GM19452 (cell line): ENCODE results near the gene ZNF20.

Experiments used
- ATAC-seq: cut with Tn5 transposase; IDR thresholded peaks from one replicate; pipeline ENCODE4 v1.9.1; 2021; ENCODE audit not compliant: unreplicated experiment

Gene ZNF20

GRCh38 chr19:12139885-12140544 is at the start of gene ZNF20:
TSS of gene ZNF20 (minus strand) at chr19:12140350. CDS start at chr19:12140182, 168 bp downstream.
- ATAC-seq = peak; percentile 94

GRCh38 chr19:12187625-12188024 is 47.5 kb upstream of the ZNF20 start:
- no peak for ATAC-seq

- ATAC-seq = no peak
These were observed 40.2 kb upstream of the ZNF20 start for GRCh38 chr19:12180377-12180776.

- no peak for ATAC-seq
These were observed 26.5 kb upstream of the ZNF20 start for GRCh38 chr19:12166626-12167025.

GRCh38 chr19:12163826-12164225 is 23.7 kb upstream of the ZNF20 start:
- ATAC-seq = no peak

GRCh38 chr19:12162882-12163806 is 23.0 kb upstream of the ZNF20 start, which contains the start of gene ZNF136:
TSS of gene ZNF136 (plus strand) at chr19:12163096. CDS start at chr19:12163204, 108 bp downstream.
- ATAC-seq = peak; percentile 93

DNA sequence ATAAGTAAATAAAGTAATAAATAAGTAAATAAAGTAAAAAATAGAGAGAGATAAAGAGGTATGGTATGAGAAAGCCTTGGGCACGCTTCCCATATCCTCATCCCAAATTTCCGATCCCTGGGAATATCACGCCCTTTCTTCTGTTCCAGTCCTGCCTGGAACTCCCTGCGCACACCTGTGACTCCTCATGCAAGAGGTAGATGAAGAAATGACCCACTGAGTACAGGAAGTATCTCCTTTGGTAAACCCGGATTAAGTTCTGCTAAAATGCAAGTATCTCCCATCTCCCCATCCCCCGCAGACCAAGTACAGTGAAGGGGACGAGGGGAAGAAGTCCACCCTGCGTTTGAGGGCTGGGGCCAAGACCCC is 22.3 kb upstream of the ZNF20 start:
- no peak for ATAC-seq

DNA sequence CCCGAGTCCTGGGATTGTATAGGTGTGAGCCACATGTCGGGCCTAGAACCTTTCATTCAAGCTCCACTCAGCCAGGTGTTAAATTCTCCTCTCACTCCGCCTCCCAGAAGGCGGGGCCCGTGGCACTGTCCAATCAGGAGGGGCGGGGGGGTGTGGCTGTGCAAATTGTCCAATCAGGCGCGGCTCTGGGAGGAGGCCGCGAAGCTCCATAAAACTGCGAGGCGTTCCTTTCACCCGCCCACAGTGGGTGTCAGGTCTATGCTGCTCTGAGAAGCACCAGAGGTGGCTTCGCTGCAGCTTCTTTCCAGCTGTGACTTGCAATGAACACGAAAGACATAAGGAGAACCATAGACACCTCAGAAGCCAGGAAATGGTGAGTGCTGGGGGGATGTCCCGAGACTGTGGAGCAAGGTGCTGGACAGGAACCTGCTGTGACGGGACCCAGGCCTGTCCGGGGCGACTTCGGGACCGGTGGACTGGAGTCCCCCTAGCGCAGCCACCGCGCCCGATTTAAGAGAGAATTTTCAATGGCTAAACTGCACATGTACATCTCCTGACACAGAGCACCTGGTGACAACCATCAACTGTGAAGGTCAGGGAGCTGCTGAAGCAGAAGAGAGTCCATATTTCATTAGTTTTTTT is 19.7 kb upstream of the ZNF20 start:
- no peak for ATAC-seq

DNA sequence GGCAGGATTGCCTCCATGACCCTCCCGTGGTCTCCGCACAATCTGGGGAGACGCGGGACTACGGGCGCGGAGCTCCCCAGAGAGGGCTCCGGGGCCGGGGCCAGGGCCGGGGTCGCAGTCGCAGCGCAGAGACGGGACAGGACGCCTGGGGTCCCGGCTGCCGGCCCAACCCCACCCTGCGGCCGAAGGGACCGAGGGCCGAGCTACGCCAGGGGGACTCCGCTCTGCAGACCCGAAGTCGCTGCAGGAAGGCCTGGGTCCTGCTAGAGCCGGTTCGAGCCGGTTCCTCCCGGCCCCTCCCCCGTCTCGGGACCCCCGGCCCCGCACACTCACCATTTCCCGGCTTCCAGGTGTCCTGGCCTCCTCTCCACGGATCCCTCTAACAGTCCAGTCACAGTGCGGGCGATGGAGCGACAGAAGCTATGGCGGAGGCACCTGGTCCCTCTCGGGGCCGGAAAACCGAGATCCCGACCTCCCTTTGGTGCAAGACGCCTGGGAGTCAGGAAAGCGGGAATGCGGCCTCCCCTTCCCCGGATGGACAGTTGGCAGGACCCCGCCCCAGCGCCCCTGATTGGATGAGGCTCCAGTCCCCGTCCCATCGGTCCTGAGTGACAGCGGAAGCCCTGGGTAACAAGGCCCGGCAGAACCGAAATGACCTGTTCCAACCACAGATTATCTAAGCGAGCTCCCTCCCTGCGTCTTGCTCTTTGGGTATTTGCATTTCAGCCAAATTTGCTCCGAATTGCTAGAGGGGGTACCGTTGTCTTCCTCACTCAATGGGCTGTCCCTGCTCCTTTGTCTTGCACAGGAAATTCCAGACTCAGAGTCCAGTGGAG is 16.3 kb upstream of the ZNF20 start, which contains the start of gene ZNF625:
Gene ZNF625, minus strand, starts transcription at position 512 of the 836 bp plus-strand sequence. Its CDS starts 176 bp downstream, at position 336.
- ATAC-seq = no peak

DNA sequence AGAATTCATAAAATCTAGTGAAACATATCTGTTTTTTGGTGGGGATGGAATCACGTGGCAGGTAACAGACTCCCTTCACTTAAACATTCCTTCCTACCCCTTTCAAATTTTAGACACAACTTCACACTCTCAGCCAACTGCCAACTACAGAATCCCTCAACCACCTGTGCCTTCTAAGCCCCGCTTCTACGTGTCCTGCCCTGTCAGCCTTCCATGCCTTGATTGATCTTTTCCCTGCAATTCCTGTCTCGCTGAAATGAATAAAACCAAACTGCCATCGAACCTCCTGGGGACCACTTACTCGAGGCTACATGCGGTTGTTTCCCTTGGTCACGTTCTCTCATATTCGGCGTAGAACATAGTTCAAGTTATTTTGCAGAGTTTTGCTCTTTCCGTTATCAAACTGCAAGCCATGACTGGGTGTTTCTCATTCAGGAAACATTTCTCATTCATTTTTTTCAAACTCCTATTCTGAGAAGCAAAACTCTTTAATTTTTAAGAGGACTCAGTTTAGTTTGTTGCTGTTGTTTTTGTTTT is 15.2 kb upstream of the ZNF20 start:
- no peak for ATAC-seq

- no peak for ATAC-seq
These were observed 5.2 kb upstream of the ZNF20 start for GRCh38 chr19:12145348-12145747.

- no peak for ATAC-seq
These were observed 1.2 kb upstream of the ZNF20 start for GRCh38 chr19:12141405-12141736.

DNA sequence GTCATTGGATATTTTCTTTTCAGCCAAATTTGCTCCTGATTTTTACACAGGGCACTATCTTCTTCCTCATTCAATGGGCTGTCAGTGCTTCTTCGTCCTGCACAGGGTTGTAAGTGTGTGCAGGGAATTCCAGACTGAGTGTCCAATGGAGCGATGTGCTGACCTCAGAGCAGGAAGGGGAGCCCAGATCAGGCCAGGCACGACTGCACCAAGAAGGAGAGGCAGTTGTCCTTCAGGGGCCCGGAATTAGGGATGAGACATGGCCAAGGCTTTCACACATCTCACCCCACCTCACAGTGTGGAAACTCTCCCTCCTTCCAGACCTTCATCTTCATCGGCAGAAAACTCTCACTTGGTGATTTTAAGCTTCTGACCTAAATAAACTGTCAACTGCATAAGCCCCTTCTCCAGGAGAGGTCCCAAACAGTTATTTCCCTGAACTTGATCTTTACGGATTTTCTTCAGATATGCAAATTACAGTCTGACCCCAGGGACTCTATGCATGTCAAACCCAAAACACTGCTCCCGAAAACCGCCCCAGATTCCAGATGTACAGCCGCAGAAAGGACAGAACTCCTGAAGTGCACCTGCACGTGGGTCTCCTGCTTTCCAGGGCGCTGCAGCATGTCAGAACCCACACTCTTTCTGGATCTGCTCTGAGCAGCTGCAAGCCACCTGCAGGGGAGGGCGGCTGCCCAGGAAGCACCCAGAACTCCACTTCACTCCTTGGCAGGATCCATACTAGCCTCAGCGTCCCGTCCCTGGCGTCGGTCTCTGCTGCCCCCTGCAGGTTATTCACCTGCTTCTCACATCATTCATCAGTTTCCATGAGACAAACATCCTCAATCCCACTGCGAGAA is 625 bp upstream of the ZNF20 start:
- ATAC-seq = peak; percentile 18

DNA sequence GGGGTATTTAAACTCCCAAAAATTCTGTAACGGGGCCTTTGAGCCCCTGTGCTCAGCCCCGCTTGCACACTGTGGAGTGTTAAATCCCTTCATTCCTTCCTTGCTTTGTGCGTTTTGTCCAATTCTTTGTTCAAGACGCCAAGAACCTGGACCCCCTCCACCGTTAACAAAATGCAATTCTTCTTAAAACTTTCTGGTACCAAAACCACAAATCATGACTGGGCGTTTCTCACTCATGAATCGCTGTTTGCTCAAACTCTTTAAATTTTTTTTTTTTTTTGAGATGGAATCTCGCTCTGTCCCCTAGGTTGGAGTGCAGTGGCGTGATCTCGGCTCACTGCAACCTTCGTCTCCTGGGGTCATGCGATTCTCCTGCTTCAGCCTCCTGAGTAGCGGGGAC is 881 bp downstream of the ZNF20 start:
- ATAC-seq = no peak

DNA sequence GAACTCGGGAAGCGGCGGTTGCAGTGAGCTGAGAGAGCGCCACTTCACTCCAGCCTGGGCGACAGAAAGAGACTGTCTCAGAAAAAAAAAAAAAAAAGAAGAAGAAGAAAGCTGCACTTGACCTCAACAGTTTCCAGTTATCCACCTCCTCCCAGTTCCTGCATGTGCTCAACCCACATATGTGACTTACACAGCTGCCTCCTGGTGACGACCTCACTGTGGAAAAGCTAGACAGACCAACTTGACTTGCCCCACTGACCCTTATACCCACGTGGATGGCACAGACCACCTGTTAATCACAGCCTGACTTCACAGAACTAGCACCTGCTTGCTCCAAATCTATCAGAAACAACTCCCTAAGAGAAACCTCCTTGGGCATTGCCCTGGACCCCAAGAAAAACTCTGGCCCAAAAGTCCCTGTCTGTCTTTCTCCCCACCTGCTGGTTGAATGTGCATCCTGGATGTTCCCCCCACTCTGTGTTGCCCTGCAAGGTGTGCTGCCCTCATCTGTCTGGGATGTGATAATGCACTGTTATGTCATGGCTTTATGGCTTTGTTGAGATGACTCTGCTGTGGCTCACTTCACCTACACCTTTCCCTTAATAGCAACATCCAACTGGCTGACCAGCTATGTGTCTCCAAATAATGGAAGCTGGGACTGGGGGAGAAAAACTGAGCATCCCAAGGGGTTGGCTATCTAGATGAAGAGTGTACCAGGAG is 2.8 kb downstream of the ZNF20 start:
- no peak for ATAC-seq

DNA sequence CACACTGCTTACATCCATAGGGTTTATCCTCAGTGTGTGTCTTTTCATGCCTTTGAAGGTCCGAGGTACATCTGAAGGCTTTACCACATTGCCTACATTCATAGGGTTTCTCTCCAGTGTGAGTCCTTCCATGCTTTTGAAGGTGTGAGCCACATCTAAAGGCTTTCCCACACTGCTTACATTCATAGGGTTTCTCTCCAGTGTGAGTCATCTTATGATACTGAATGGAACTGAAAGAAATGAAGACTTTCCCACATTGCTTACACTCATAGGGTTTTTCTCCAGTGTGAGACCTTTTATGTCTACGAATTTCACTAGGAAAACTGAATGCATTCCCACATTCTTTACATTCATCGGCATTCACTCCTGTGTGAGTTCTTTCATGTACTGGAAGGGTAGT is 7.1 kb downstream of the ZNF20 start:
- no peak for ATAC-seq

DNA sequence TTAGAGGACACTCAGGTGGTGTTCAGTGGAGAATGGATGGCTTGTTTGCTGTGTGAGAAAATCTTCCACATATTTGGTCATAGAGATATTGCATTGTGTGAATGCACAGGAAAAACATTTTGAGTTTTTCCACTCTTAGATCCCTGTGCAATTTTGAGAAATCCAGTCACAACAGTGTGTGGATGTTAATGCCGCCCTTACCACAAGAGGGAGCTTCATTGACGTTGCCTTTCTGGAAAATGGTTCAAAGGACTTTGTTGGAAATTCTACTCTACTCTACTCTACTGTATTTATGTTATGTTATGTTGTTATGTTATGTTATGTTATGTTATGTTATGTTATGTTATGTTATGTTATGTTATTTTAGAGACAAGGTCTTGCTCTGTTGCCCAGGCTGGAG is 13.4 kb downstream of the ZNF20 start:
- no peak for ATAC-seq

- ATAC-seq = no peak
These were observed 22.8 kb downstream of the ZNF20 start for GRCh38 chr19:12117201-12117970.
